GM23338 (cell line): ENCODE data around the gene SLC25A18. TPM values are rescaled to one million over a fixed set of nuclear protein-coding genes. Genes with fewer than 3 reads are reported as not detected.

Source experiments
- ATAC-seq: fragments of 200-7000 bp; cut with Tn5 transposase; 3 replicates; pipeline ENCODE4 v1.9.1; 2020
- DNase-seq: peaks from one replicate; pipeline ENCODE4 v3.0.0-alpha.2; 2015; ENCODE audit warnings: low spot score
- H2AFZ ChIP-seq: fragments of 200-600 bp; sonication (generic); 2 replicates; pipeline ENCODE4 v1.8.0; 2016; ENCODE audit warnings: antibody characterized with exemption, mild to moderate bottlenecking, moderate library complexity
- H3F3A ChIP-seq: fragments of 200-600 bp; sonication (generic); replicated peaks from 2 replicates; pipeline ENCODE4 v1.8.0; 2017; ENCODE audit warnings: antibody characterized with exemption, mixed run types, low read depth
- H3K27ac ChIP-seq: fragments of 200-600 bp; sonication (generic); 2 replicates; pipeline ENCODE4 v1.6.1; 2016; ENCODE audit warnings: low read depth
- H3K27me3 ChIP-seq: fragments of 200-600 bp; sonication (generic); 2 replicates; pipeline ENCODE4 v1.8.0; 2016; ENCODE audit warnings: mild to moderate bottlenecking, mixed run types, moderate library complexity; ENCODE audit not compliant: insufficient read depth
- H3K36me3 ChIP-seq: fragments of 200-600 bp; sonication (generic); 2 replicates; pipeline ENCODE4 v1.8.0; 2016; ENCODE audit warnings: mild to moderate bottlenecking; ENCODE audit not compliant: insufficient read depth
- H3K4me1 ChIP-seq: fragments of 200-600 bp; sonication (generic); 2 replicates; pipeline ENCODE4 v1.8.0; 2016; ENCODE audit warnings: mild to moderate bottlenecking, moderate library complexity; ENCODE audit not compliant: insufficient read depth
- H3K4me2 ChIP-seq: fragments of 200-600 bp; sonication (generic); 2 replicates; pipeline ENCODE4 v1.7.1; 2017; ENCODE audit warnings: mixed run types
- H3K4me3 ChIP-seq: fragments of 200-600 bp; sonication (generic); 2 replicates; pipeline ENCODE4 v1.6.1; 2016; ENCODE audit warnings: mixed run types
- H3K79me2 ChIP-seq: fragments of 200-600 bp; sonication (generic); replicated peaks from 2 replicates; pipeline ENCODE4 v1.8.0; 2017; ENCODE audit warnings: mild to moderate bottlenecking; ENCODE audit not compliant: insufficient read depth
- H3K9me2 ChIP-seq: fragments of 200-600 bp; sonication (generic); 2 replicates; pipeline ENCODE4 v1.8.0; 2017; ENCODE audit not compliant: insufficient read depth
- H4K20me1 ChIP-seq: fragments of 200-600 bp; sonication (generic); replicated peaks from 2 replicates; pipeline ENCODE4 v1.8.0; 2017; ENCODE audit warnings: mild to moderate bottlenecking; ENCODE audit not compliant: insufficient read depth
- H3K27ac Mint-ChIP-seq: 2 replicates; pipeline ENCODE4 v1.8.0; 2020; ENCODE audit warnings: inconsistent platforms, mild to moderate bottlenecking, moderate library complexity, mixed read lengths
- H3K27me3 Mint-ChIP-seq: 3 replicates; pipeline ENCODE4 v1.8.0; 2022; ENCODE audit warnings: low read depth, mild to moderate bottlenecking, moderate library complexity, mixed read lengths, inconsistent platforms; ENCODE audit not compliant: insufficient read depth, poor library complexity
- H3K36me3 Mint-ChIP-seq: 3 replicates; pipeline ENCODE4 v1.8.0; 2021; ENCODE audit warnings: low read depth, mild to moderate bottlenecking, inconsistent platforms, moderate library complexity, mixed read lengths
- H3K4me1 Mint-ChIP-seq: 3 replicates; pipeline ENCODE4 v1.8.0; 2020; ENCODE audit warnings: mild to moderate bottlenecking, inconsistent platforms, mixed read lengths
- H3K4me3 Mint-ChIP-seq: 3 replicates; pipeline ENCODE4 v1.8.0; 2021; ENCODE audit warnings: moderate library complexity, mild to moderate bottlenecking, inconsistent platforms, mixed read lengths
- H3K9me3 Mint-ChIP-seq: 3 replicates; pipeline ENCODE4 v1.8.0; 2020; ENCODE audit warnings: moderate library complexity, mild to moderate bottlenecking, inconsistent platforms, mixed read lengths
- CREB1 ChIP-seq: fragments of 250-450 bp; sonication (Bioruptor Pico); IDR thresholded peaks from 2 replicates; pipeline ENCODE4 v1.5.0; 2020; ENCODE audit warnings: low read depth, mild to moderate bottlenecking, moderate library complexity
- EZH2 ChIP-seq: fragments of 200-600 bp; sonication (generic); IDR thresholded peaks from one replicate; pipeline ENCODE4 v1.8.0; 2017; ENCODE audit warnings: antibody characterized with exemption, mild to moderate bottlenecking, low read depth; ENCODE audit not compliant: unreplicated experiment
- EZH2phosphoT487 ChIP-seq: fragments of 200-600 bp; sonication (generic); IDR thresholded peaks from one replicate; pipeline ENCODE4 v1.8.1; 2018; ENCODE audit warnings: antibody characterized with exemption; ENCODE audit not compliant: unreplicated experiment
- JUNB ChIP-seq: IDR thresholded peaks from one replicate; pipeline ENCODE4 v1.6.1; 2016; ENCODE audit warnings: antibody characterized with exemption; ENCODE audit not compliant: unreplicated experiment
- NANOG ChIP-seq: IDR thresholded peaks from 2 replicates; pipeline ENCODE4 v1.6.1; 2016; ENCODE audit warnings: antibody characterized with exemption, borderline replicate concordance
- POLR2AphosphoS5 ChIP-seq: IDR thresholded peaks from 2 replicates; pipeline ENCODE4 v1.6.1; 2016; ENCODE audit warnings: antibody characterized with exemption, low read depth
- STAT1 ChIP-seq: IDR thresholded peaks from one replicate; pipeline ENCODE4 v1.6.1; 2016; ENCODE audit warnings: antibody characterized with exemption; ENCODE audit not compliant: unreplicated experiment
- ZNF114 ChIP-seq: fragments of 250-450 bp; sonication (Bioruptor Pico); IDR thresholded peaks from 2 replicates; pipeline ENCODE4 v1.5.0; 2020; ENCODE audit warnings: mild to moderate bottlenecking, moderate library complexity
- ZNF331 ChIP-seq: fragments of 250-450 bp; sonication (Bioruptor Pico); IDR thresholded peaks from 2 replicates; pipeline ENCODE4 v1.5.0; 2020; ENCODE audit warnings: low read depth, mild to moderate bottlenecking, moderate library complexity
- ZNF462 ChIP-seq: fragments of 250-450 bp; sonication (Bioruptor Pico); IDR thresholded peaks from 2 replicates; pipeline ENCODE4 v1.5.0; 2020; ENCODE audit warnings: mild to moderate bottlenecking, moderate library complexity
- polyA plus RNA-seq: library from polyadenylated mRNA; unstranded; fragments of >200 nt; fragmentation: Nextera tagmentation; extraction: Ambion mirVana; gene quantifications from 2 replicates; pipeline ENCODE4 v1.2.1, GENCODE V29; 2016
- total RNA-seq: library from RNA; depleted of rRNA; stranded (reverse); fragments of >200 nt; shearing (Covaris generic); gene quantifications from 2 replicates; pipeline ENCODE4 v1.2.3, GENCODE V29; 2014
- TF ChIP-seq, protein P1 (sequence below), 2 experiments: fragments of 200-600 bp in 1 of 2; sonication (generic) in 1 of 2; conservative IDR thresholded peaks; 2 replicates each; pipeline versions ENCODE4 v1.5.1 to v1.6.1; 2016 to 2017; ENCODE audit warnings: antibody characterized with exemption in 2 of 2, low read depth in 2 of 2, mild to moderate bottlenecking in 2 of 2, moderate library complexity in 1 of 2
- TF ChIP-seq, protein P2 (sequence below): IDR thresholded peaks from one replicate; pipeline ENCODE4 v1.6.1; 2018; ENCODE audit warnings: antibody characterized with exemption; ENCODE audit not compliant: unreplicated experiment
- TF ChIP-seq, protein P3 (sequence below): IDR thresholded peaks from 2 replicates; pipeline ENCODE4 v1.6.1; 2016; ENCODE audit warnings: antibody characterized with exemption

The SLC25A18 gene
- total and polyA plus RNA-seq, 2 experiments from 2014 or later: 1.2 to 1.9 TPM

DNA sequence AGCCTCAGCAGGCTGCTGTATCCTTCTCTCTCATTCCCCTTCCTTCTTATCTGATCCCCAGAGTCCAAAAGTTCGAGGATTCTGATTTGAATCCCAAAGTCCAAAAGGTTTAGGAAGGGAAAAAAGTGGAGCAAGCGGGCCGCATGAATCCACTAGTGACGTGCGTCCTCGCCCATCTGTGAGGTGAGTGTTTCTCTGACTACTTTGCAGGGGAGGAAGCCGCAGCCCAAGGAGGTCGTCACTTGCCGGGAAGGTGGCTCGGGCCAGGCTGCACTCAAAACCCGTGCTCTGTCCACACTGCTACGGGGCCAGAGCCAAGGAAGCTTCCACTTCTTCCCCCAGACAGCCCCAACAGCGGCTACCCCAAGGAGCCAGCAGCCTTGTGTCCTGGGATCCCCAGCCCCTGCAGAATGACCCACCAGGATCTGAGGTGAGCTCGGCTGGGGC lies 16.3 kb downstream of the SLC25A18 start:
- Mint-ChIP-seq H3K4me1 (peaks cover 8% of the 10 kb centered on the region), H3K9me3 (no peaks in the 10 kb centered on the region; the same call in 2 of the 3 replicates), H3K36me3 (no peaks in the 10 kb centered on the region), H3K4me3 (no peak overlapping the region), H3K27me3 (peaks cover 19% of the 10 kb centered on the region), H3K27ac (no peak overlapping the region)
- H3K9me2 ChIP-seq: no peaks in the 10 kb centered on the region
- DNase-seq (no peak), ATAC-seq (no peak)
- no peaks in the 10 kb centered on the region for H3K79me2 ChIP-seq
- no peak overlapping the region for H3K4me3 ChIP-seq
- H3K4me1 ChIP-seq: no peaks in the 10 kb centered on the region
- peaks cover 5% of the 10 kb centered on the region; the same call in 1 of the 2 replicates for H3F3A ChIP-seq
- no peaks in the 10 kb centered on the region for H3K36me3 ChIP-seq
- no peaks in the 10 kb centered on the region for H4K20me1 ChIP-seq
- H2AFZ ChIP-seq: no peak overlapping the region
- H3K27me3 ChIP-seq: no peaks in the 10 kb centered on the region
- no peak overlapping the region for H3K27ac ChIP-seq
- TF ChIP-seq EZH2phosphoT487 (no peak), CREB1 (CRISPR knock-in tag) (no peak), ZNF331 (CRISPR knock-in tag) (no peak), JUNB (no peak), ZNF114 (CRISPR knock-in tag) (no peak), NANOG (no peak), STAT1 (no peak), POLR2AphosphoS5 (no peak), EZH2 (no peak), ZNF462 (no peak)
- TF ChIP-seq, protein P1, sequence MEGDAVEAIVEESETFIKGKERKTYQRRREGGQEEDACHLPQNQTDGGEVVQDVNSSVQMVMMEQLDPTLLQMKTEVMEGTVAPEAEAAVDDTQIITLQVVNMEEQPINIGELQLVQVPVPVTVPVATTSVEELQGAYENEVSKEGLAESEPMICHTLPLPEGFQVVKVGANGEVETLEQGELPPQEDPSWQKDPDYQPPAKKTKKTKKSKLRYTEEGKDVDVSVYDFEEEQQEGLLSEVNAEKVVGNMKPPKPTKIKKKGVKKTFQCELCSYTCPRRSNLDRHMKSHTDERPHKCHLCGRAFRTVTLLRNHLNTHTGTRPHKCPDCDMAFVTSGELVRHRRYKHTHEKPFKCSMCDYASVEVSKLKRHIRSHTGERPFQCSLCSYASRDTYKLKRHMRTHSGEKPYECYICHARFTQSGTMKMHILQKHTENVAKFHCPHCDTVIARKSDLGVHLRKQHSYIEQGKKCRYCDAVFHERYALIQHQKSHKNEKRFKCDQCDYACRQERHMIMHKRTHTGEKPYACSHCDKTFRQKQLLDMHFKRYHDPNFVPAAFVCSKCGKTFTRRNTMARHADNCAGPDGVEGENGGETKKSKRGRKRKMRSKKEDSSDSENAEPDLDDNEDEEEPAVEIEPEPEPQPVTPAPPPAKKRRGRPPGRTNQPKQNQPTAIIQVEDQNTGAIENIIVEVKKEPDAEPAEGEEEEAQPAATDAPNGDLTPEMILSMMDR (conservative IDR thresholded peaks at IDR 0.05; ENCODE audit: low read depth in 2 of 2): no peak
- TF ChIP-seq, protein P2, sequence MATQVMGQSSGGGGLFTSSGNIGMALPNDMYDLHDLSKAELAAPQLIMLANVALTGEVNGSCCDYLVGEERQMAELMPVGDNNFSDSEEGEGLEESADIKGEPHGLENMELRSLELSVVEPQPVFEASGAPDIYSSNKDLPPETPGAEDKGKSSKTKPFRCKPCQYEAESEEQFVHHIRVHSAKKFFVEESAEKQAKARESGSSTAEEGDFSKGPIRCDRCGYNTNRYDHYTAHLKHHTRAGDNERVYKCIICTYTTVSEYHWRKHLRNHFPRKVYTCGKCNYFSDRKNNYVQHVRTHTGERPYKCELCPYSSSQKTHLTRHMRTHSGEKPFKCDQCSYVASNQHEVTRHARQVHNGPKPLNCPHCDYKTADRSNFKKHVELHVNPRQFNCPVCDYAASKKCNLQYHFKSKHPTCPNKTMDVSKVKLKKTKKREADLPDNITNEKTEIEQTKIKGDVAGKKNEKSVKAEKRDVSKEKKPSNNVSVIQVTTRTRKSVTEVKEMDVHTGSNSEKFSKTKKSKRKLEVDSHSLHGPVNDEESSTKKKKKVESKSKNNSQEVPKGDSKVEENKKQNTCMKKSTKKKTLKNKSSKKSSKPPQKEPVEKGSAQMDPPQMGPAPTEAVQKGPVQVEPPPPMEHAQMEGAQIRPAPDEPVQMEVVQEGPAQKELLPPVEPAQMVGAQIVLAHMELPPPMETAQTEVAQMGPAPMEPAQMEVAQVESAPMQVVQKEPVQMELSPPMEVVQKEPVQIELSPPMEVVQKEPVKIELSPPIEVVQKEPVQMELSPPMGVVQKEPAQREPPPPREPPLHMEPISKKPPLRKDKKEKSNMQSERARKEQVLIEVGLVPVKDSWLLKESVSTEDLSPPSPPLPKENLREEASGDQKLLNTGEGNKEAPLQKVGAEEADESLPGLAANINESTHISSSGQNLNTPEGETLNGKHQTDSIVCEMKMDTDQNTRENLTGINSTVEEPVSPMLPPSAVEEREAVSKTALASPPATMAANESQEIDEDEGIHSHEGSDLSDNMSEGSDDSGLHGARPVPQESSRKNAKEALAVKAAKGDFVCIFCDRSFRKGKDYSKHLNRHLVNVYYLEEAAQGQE: no peak
- TF ChIP-seq, protein P3, sequence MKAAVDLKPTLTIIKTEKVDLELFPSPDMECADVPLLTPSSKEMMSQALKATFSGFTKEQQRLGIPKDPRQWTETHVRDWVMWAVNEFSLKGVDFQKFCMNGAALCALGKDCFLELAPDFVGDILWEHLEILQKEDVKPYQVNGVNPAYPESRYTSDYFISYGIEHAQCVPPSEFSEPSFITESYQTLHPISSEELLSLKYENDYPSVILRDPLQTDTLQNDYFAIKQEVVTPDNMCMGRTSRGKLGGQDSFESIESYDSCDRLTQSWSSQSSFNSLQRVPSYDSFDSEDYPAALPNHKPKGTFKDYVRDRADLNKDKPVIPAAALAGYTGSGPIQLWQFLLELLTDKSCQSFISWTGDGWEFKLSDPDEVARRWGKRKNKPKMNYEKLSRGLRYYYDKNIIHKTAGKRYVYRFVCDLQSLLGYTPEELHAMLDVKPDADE: no peak
- no peak overlapping the region for H3K4me2 ChIP-seq
